ENCODE measurements around the gene GRM7.

DNA sequence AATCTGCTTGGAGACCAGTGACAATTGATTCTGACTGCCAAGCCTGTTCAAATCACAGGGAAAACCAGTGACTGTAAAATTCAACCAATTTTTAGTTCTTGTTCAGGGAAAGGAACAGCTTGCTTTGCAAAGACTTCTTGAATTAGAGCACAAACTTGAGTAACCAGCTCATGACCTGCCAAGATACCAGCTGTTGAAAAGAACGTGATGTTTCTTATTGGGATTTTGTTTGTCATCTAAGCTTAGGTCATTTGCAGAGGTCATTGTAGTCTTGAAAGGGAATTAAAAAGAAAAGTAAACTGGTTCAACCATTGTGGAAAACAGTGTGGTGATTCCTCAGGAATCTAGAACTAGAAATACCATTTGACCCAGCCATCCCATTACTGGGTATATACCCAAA is 428.2 kb downstream of the GRM7 start:
- TF ChIP-seq CTCF (IDR thresholded peaks at IDR 0.05; ENCODE audit: poor library complexity) (no peak), EZH2phosphoT487 (IDR thresholded peaks at IDR 0.05; ENCODE audit: low read depth, severe bottlenecking, unreplicated experiment) (no peak)
